Calu3 (cell line): ENCODE measurements around the gene NIPA2. TPM values are rescaled to one million over a fixed set of nuclear protein-coding genes. Genes with fewer than 3 reads are reported as not detected.

ENCODE experiments used
- BruUV-seq: library from RNA; stranded (reverse); fragments of 400-500 nt; replicated peaks from 2 replicates; lab custom pipeline; 2021; lab: Mats Ljungman, UMichigan
- CTCF ChIA-PET: fragments of 300-600 bp; sonication (Branson Sonifier 250); formaldehyde crosslinking; loops from one replicate; lab custom pipeline; 2022; ENCODE audit warnings: antibody characterized with exemption; lab: Charles Lee
- DNase-seq: peaks from one replicate; pipeline ENCODE4 v3.0.0; 2022
- H3K27ac Mint-ChIP-seq: one replicate; pipeline ENCODE4 v1.8.0; 2022; ENCODE audit warnings: mixed read lengths; ENCODE audit not compliant: unreplicated experiment
- H3K27me3 Mint-ChIP-seq: one replicate; pipeline ENCODE4 v1.8.0; 2022; ENCODE audit warnings: mixed read lengths; ENCODE audit not compliant: unreplicated experiment
- H3K36me3 Mint-ChIP-seq: one replicate; pipeline ENCODE4 v1.8.0; 2022; ENCODE audit warnings: mild to moderate bottlenecking, moderate library complexity, mixed read lengths; ENCODE audit not compliant: insufficient read depth, unreplicated experiment
- H3K4me1 Mint-ChIP-seq: one replicate; pipeline ENCODE4 v1.8.0; 2022; ENCODE audit warnings: mild to moderate bottlenecking, low read depth, mixed read lengths; ENCODE audit not compliant: unreplicated experiment
- H3K4me3 Mint-ChIP-seq: one replicate; pipeline ENCODE4 v1.8.0; 2022; ENCODE audit warnings: mild to moderate bottlenecking, low read depth, moderate library complexity, mixed read lengths; ENCODE audit not compliant: unreplicated experiment
- H3K9me3 Mint-ChIP-seq: one replicate; pipeline ENCODE4 v1.8.0; 2022; ENCODE audit warnings: low read depth, mixed read lengths; ENCODE audit not compliant: unreplicated experiment
- CTCF ChIP-seq: fragments of 200-600 bp; IDR thresholded peaks from one replicate; pipeline ENCODE4 v1.8.0; 2022; ENCODE audit warnings: antibody characterized with exemption; ENCODE audit not compliant: unreplicated experiment
- intact Hi-C: fragments of 100-400 bp; cut with micrococcal nuclease; formaldehyde crosslinking; loops from one replicate; pipeline ENCODE4 v1.10.0; 2022; ENCODE audit not compliant: unreplicated experiment
- total RNA-seq: library from RNA; stranded (reverse); gene quantifications from 2 replicates; pipeline ENCODE4 v1.2.3, GENCODE V29; 2022

NIPA2 gene
- total RNA-seq, 1 experiment from 2014 or later: 26.0 TPM

DNA sequence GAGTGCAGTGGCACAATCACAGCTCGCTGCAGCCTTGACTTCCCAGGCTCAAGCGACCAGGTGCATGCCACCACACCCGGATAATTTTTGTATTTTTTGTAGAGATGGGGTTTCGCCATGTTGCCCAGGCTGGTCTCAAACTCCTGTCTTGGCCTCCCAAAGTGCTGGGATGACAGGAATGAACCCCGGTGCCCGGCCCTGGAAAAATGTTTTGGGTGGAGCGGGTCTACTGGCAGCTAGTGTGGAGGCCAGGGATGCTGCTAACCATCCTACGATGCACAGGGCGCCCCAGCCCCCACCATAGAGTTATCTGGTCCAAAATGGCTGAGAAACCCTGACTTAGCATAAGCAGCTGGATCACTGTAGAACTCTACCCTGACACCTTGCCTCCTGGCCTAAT, 35.4 kb downstream of the NIPA2 start:
- no peaks in the 10 kb centered on the region for H3K27me3 Mint-ChIP-seq
- H3K27ac Mint-ChIP-seq: no peak overlapping the region
- no TSS peak for BruUV-seq
- DNase-seq: no peak
- peaks cover 23% of the 10 kb centered on the region for H3K36me3 Mint-ChIP-seq
- H3K4me3 Mint-ChIP-seq: no peak overlapping the region
- intact Hi-C loops: no loop called here
- TF ChIP-seq CTCF: no peak
- H3K4me1 Mint-ChIP-seq: no peaks in the 10 kb centered on the region
- CTCF ChIA-PET: no interaction called here
- H3K9me3 Mint-ChIP-seq: no peaks in the 10 kb centered on the region

- DNase-seq: no peak
- Mint-ChIP-seq H3K27ac (no peak overlapping the region), H3K4me1 (no peaks in the 10 kb centered on the region), H3K4me3 (no peak overlapping the region), H3K36me3 (peaks cover 19% of the 10 kb centered on the region), H3K27me3 (no peaks in the 10 kb centered on the region), H3K9me3 (no peaks in the 10 kb centered on the region)
- no peak for TF ChIP-seq CTCF
- intact Hi-C loops: no loop called here
- CTCF ChIA-PET: no interaction called here
- no TSS peak for BruUV-seq
These were observed 35.8 kb downstream of the NIPA2 start for GRCh38 chr15:22874256-22874655.

DNA sequence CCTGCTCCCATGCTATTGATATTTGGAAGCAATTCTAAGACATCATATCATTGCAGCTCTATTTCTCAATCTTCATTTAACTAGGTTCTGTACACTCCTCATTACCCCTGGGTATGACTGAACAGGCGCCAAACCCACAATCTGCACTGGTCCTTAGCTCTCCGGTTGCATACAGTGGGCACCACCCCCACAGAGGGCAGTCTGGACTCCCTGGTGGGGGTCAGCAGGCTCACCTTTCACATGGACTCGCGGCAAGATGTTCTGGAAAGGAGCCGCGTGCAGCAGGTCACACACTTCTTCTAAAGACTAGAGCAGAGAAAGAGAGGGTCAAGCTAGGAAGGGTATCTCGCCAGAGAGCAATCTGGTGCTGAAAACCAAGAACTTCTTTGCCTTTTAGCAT, 36.5 kb downstream of the NIPA2 start:
- intact Hi-C loops: no loop called here
- DNase-seq: no peak
- Mint-ChIP-seq H3K9me3 (no peaks in the 10 kb centered on the region), H3K4me3 (no peak overlapping the region), H3K27ac (no peak overlapping the region), H3K36me3 (peaks cover 18% of the 10 kb centered on the region), H3K4me1 (no peaks in the 10 kb centered on the region), H3K27me3 (no peaks in the 10 kb centered on the region)
- CTCF ChIA-PET: no interaction called here
- BruUV-seq: no TSS peak
- no peak for TF ChIP-seq CTCF

DNA sequence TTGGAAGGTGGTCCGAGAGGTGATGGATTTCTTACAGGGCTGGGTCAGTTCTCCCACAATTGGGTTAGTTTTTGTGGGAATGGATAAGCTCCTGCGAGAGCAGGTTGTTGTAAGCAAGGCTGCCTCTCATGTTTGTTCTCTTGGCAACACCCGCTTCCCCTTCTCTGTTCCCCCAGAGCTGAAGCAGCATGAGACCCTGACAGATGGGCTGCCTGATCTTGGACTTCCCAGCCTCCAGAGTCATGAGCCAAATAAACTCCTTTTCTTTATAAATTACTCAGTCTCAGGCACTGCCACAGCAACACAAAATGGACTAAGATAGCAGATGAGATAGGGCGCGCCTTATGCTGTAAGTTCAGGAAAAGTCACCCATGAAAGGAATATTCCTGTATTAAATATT, 38.7 kb downstream of the NIPA2 start:
- Mint-ChIP-seq H3K9me3 (no peaks in the 10 kb centered on the region), H3K27ac (no peak overlapping the region), H3K4me3 (no peak overlapping the region), H3K4me1 (no peaks in the 10 kb centered on the region), H3K36me3 (peaks cover 12% of the 10 kb centered on the region), H3K27me3 (no peaks in the 10 kb centered on the region)
- no peak for TF ChIP-seq CTCF
- intact Hi-C loops: no loop called here
- DNase-seq: no peak
- CTCF ChIA-PET: no interaction called here
- BruUV-seq: no TSS peak
